NCI-H2029 treated with DMSO at 0.1 percent for 48 hours (cell line): ENCODE results near the gene SIGLEC12.

Source experiments
- DNase-seq: peaks from one replicate; lab custom pipeline; 2025; lab: John Stamatoyannopoulos, UW

Gene SIGLEC12

GRCh38 chr19:51501594-51502263 lies at the start of gene SIGLEC12:
Gene SIGLEC12 (minus strand): TSS chr19:51501800. CDS start chr19:51501733, 67 bp downstream.
- no peak for DNase-seq

- no peak for DNase-seq
Measured at GRCh38 chr19:51550848-51551672, 49.5 kb upstream of the SIGLEC12 start.

DNA sequence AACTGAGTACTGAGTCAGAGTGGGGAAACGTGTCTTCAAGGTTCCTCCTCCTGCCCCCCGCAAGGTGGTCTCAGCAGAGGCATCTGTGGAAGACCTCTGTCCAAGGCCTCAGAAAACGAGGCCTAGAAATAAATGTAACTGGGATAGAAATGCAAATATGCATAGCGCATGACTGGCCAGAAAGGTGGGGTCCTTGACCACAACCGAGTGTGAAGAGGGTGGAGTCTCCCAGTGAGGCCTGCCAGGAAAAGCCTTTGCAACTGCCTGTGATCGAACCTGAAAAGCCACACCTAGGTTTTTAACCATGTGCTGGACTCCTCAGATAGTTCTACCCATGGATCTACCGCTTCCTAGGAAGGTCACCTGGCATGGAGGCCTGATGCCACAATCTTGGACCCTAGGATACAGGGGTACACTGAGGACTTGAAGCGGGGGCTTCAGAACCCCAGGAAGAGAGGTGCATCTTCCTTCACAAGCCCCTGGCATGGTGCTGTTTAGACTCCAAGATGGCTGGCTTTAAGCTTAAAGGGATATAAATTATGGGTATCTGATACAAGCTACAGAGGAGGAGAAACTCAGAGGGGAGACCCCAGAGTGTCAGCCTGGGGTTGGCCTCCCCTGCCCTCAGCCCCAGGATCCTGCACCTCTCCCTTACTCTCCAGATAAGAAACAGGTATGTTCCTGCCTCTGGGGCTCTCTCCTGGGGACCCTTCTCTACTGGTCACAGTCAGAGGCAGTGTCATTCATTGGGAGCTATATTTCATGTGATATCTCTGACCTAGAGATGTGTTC lies 48.1 kb upstream of the SIGLEC12 start:
- DNase-seq, result no peak

DNA sequence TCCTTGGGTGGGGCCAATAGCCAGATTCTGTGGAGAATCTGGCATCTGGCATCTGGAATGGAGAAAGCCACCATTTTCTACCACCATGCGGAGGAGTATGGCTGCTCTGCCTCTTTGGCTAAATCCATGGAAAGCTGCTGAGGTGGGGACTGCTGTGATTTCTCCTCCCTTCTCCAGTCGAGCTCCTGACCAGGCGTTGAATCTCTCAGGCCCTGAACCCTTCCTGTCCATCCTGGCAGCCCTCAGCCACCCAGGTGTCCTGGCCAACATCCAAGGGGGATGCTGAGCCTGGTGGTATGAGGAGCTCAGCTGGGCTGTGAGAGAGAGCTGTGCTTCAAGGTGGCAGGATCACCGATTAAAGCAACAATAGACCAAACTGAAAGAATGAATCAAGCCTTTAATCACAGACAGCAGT lies 47.3 kb upstream of the SIGLEC12 start:
- no peak for DNase-seq

DNA sequence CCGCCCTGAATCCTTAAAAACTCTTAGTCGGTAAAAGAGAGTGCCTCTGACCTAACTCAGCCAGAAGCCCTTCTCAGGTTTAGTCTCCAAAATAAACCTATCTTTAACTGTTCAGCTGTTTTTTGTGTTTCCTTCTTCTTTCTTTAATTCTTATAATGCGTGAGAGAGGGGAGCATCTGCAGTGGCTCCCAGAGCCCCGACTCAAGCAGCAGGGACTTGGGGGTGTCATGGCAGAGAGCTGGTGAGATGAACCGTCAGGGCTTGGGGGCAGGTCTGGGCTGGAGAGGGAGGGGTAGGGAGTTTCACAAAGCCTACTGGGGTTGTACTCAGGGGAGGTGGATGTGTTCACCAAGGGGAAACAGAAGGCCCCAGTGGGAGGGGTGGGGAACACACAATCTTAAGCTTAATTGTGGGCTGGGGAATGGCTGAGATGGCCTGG lies 46.6 kb upstream of the SIGLEC12 start:
- DNase-seq, result no peak

GRCh38 chr19:51547397-51548212 lies 46.0 kb upstream of the SIGLEC12 start:
- DNase-seq, result no peak

- no peak for DNase-seq
Measured at GRCh38 chr19:51546650-51547396, 45.2 kb upstream of the SIGLEC12 start.

DNA sequence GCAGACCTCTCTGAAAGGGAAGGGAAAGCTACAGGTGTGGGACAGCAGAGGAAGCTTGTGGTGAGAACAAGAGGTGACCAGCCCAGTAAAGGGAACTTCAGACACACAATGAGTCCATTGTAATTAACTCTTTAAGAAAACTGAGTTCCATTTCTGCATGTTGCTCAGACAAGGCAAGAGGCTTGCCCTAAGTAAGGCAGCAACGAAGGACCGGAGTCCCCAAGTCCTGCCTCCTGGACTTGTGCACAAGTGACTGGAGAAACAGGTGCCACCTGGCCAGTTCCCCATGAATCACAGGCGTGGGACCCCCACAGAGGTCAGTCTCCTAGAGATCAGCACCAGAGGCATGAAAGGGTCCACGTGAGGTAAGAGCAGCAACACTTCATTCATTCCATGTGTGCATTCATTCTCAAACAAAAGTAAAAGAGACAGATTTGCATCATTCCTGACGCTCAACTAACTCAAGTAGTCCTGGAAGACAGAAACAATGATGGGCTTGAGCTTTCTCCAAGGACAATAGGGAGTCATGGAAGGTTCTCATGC lies 44.6 kb upstream of the SIGLEC12 start:
- no peak for DNase-seq

- DNase-seq, result no peak
Measured at GRCh38 chr19:51544038-51544437, 42.4 kb upstream of the SIGLEC12 start.

DNA sequence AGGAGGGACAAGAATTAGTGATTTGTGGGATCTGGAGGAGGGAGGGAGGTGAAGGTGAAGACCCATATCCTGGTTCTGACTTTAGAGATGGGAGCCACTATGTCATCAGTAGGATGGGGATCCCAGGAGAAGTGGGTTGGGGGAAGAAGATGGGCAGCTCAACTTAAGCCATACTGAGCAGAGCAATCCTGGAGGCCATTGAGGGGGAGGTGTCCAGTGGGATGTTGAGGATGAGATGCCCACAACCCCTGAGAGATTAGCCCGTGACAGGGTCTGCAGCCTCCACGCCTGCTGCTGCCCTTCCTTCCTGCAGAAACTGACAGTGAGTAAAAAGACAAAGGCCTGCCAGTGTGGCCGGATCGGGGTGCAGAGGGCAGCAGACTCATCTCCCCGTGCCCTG lies 41.1 kb upstream of the SIGLEC12 start:
- DNase-seq, result no peak

DNA sequence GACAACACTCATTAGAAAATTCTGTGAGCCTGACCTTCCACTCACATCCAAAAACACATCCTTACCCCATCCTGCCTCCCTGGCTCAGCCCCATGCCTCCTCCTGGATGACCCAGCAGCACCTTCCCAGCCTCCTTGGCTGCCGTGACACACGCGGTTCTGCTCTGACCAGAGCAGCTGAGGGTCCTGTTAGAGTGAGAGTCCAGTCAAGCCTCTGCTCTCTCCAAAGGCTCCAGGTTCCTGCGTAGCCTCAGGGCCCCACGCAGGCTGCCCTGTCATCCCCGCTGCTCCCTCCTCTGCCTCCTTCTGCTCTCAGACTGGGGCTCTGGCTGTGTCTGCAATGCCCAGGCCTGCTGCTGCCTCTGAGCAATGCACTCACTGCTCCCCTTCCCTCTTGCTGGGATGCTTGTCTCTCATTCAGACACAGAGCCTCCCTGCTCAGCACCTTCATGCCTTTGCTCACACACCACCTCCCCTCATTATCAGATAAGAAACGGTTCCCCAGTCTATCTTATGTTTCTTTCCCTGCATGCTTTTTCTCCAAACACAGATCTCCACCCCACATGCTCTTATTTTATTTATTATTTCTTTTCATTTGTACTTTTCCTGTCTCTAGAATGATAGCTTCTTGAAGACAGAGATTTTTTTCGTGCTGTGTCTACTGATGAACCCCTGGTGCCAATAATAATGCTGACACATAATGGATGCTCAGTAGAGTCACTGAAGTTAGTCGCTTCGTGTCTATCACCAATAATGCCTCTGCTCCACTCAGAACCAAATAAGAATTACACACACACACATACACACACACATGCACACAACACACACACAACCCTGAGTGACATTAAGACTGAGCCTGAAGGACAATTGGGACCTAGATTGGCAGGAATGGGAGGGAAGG lies 40.1 kb upstream of the SIGLEC12 start:
- no peak for DNase-seq

- no peak for DNase-seq
Measured at GRCh38 chr19:51539821-51540366, 38.3 kb upstream of the SIGLEC12 start.

GRCh38 chr19:51535535-51535934 lies 33.9 kb upstream of the SIGLEC12 start:
- no peak for DNase-seq

GRCh38 chr19:51531349-51532315 lies 30.0 kb upstream of the SIGLEC12 start, which contains the start of gene SIGLEC6:
Gene SIGLEC6 (minus strand): TSS chr19:51531670. CDS start chr19:51531648, 22 bp downstream.
- no peak for DNase-seq

DNA sequence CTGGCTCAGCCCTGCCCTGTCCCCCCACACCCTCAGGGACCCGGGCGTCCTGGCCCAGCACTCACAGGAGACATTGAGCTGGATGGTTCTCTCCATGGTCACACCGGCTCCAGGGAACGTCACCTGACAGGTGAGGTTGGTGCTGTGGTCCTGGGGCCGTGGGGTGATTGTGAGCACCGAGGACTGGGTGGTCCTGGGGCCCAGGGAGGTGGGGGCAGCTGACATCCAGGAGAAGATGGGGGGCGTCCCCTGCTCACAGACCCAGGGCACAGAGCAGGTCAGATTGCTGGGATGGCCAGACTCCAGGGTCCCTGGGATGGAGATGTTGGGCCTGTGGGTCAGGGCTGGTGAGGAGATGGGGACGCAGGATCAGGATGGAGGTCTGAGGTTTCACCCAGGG lies 29.0 kb upstream of the SIGLEC12 start:
- no peak for DNase-seq

- DNase-seq, result no peak
Measured at GRCh38 chr19:51529301-51529700, 27.7 kb upstream of the SIGLEC12 start.

DNA sequence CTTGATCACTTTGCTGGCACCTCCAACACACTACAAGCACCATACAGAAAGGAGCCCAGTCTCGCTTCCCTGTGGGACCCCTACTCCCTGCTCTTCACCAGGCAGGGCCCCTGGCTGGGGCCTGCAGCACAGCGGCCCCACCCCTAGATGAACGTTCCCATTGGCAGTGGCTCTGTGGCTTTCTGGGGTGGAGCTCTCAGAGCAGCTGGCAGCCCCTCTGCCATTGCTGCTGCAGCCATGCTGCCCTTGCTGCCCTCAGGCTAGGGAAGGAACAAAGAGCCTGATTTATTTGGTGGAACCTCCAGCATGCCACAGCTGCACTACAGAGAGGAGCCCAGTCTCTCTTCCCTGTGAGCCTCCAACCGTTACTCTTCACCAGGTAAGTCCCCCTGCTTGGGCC lies 24.1 kb upstream of the SIGLEC12 start:
- DNase-seq, result no peak

DNA sequence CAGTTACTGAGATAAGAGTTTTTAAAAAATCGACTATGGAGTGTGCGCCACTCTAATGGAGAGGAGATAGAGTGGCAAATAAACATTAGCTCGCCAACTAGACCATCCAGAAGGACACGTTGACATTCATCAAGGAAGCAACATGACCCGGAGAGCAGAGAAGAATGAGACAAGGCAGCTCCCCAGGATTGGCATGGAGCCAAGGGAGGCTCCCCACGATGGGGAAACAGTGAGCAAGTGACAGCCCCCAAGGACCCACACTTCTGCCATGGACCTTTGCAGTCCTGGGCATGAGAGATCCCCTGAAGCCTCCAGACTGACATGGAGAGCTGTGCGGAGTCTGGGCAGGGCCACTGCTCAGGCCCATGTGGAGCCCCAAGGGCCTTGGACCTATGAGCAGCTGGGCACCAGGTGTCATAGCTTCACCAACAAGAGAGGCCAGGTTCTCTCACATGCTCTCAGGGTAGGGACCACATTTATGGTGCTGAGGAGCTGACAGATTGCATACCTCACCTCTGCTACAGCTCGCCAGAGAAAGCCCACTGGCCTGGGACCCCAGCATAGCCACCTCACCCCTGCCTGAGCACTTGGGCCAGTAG lies 23.2 kb upstream of the SIGLEC12 start:
- no peak for DNase-seq
